ENCODE measurements around the gene DCHS2. TPM values are rescaled to one million over a fixed set of nuclear protein-coding genes. Genes with fewer than 3 reads are reported as not detected.

The DCHS2 gene
- total RNA-seq, 2 donors from 2014 or later, result 0.13 to 0.24 TPM

GRCh38 chr4:154277172-154277571, 214.4 kb downstream of the DCHS2 start:
- peak; percentile 84 for DNase-seq
- H3K27ac ChIP-seq (ENCODE audit: low read depth, low read length), result peak overlapping the region; percentile 69
- Mint-ChIP-seq H3K27ac (no peak overlapping the region), H3K9me3 (peaks cover 2% of the 10 kb centered on the region), H3K4me1 (no peaks in the 10 kb centered on the region), H3K27me3 (ENCODE audit: insufficient read depth) (no peaks in the 10 kb centered on the region), H3K36me3 (ENCODE audit: low read depth) (no peaks in the 10 kb centered on the region), H3K4me3 (no peak overlapping the region)
- no peaks in the 10 kb centered on the region for H3K36me3 ChIP-seq (ENCODE audit: control insufficient read depth, insufficient read depth, low read length)
- H3K9ac ChIP-seq (ENCODE audit: extremely low read depth, low read length, poor library complexity, severe bottlenecking), result no peak overlapping the region
- H3K4me3 ChIP-seq (ENCODE audit: low read length), result no peak overlapping the region
- peak; percentile 66 for TF ChIP-seq CTCF (conservative IDR thresholded peaks at IDR 0.05)
- 0 to 44% methylated on average over 1 to 2 of the region's 2 CpGs for WGBS, 2 experiments (ENCODE audit: insufficient coverage in 1 of 2, insufficient read length in 1 of 2)
- H3K4me1 ChIP-seq (ENCODE audit: control insufficient read depth, insufficient read depth, low read length), result no peaks in the 10 kb centered on the region
- no peaks in the 10 kb centered on the region for H3K9me3 ChIP-seq (ENCODE audit: control insufficient read depth, low read length)
- H3K27me3 ChIP-seq (ENCODE audit: control insufficient read depth, insufficient read depth, low read length, poor library complexity, severe bottlenecking), result no peaks in the 10 kb centered on the region

- DNase-seq, result no peak
- Histone ChIP-seq H3K27ac (ENCODE audit: low read depth, low read length) (peak overlapping the region; percentile 69), H3K27me3 (ENCODE audit: control insufficient read depth, insufficient read depth, low read length, poor library complexity, severe bottlenecking) (no peaks in the 10 kb centered on the region), H3K4me3 (ENCODE audit: low read length) (no peak overlapping the region), H3K4me1 (ENCODE audit: control insufficient read depth, insufficient read depth, low read length) (no peaks in the 10 kb centered on the region), H3K36me3 (ENCODE audit: control insufficient read depth, insufficient read depth, low read length) (no peaks in the 10 kb centered on the region), H3K9ac (ENCODE audit: extremely low read depth, low read length, poor library complexity, severe bottlenecking) (no peak overlapping the region), H3K9me3 (ENCODE audit: control insufficient read depth, low read length) (no peaks in the 10 kb centered on the region)
- H3K4me3 Mint-ChIP-seq, result no peak overlapping the region
- no peak overlapping the region for H3K27ac Mint-ChIP-seq
- no peaks in the 10 kb centered on the region for H3K27me3 Mint-ChIP-seq (ENCODE audit: insufficient read depth)
- TF ChIP-seq CTCF (conservative IDR thresholded peaks at IDR 0.05), result no peak
- H3K9me3 Mint-ChIP-seq, result peaks cover 2% of the 10 kb centered on the region
- 87 to 100% methylated on average over 1 of the region's 1 CpG for WGBS, 2 experiments (ENCODE audit: insufficient coverage in 1 of 2, insufficient read length in 1 of 2)
- no peaks in the 10 kb centered on the region for H3K4me1 Mint-ChIP-seq
- H3K36me3 Mint-ChIP-seq (ENCODE audit: low read depth), result no peaks in the 10 kb centered on the region
These were observed 215.1 kb downstream of the DCHS2 start for GRCh38 chr4:154276496-154276895.

DNA sequence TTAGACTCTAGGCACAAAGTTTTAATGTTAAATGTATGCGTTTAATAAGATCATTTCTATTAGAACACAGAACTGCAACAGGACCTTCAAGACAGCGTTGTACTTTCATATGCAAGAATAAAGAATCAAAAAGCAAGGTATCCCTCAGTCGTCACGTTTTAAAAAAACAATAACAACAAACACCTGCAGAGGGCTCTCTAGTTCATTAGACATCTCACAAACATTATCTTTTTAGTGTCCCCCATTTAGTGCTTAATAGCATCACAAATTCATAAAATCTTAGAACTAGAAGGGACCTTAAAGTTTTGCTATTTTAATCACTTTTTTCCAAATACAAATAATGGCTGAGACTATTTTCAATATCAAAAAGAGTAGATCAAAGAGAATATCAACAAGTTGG, 236.6 kb downstream of the DCHS2 start:
- no peak overlapping the region for H3K27ac ChIP-seq (ENCODE audit: low read depth, low read length)
- H3K4me3 ChIP-seq (ENCODE audit: low read length), result no peak overlapping the region
- TF ChIP-seq CTCF (conservative IDR thresholded peaks at IDR 0.05), result peak; percentile 66
- Mint-ChIP-seq H3K36me3 (ENCODE audit: low read depth) (no peaks in the 10 kb centered on the region), H3K4me1 (no peaks in the 10 kb centered on the region), H3K9me3 (no peaks in the 10 kb centered on the region), H3K27me3 (ENCODE audit: insufficient read depth) (no peaks in the 10 kb centered on the region), H3K27ac (no peak overlapping the region), H3K4me3 (no peak overlapping the region)
- H3K9me3 ChIP-seq (ENCODE audit: control insufficient read depth, low read length), result no peaks in the 10 kb centered on the region
- no peak overlapping the region for H3K9ac ChIP-seq (ENCODE audit: extremely low read depth, low read length, poor library complexity, severe bottlenecking)
- H3K27me3 ChIP-seq (ENCODE audit: control insufficient read depth, insufficient read depth, low read length, poor library complexity, severe bottlenecking), result no peaks in the 10 kb centered on the region
- no peaks in the 10 kb centered on the region for H3K4me1 ChIP-seq (ENCODE audit: control insufficient read depth, insufficient read depth, low read length)
- H3K36me3 ChIP-seq (ENCODE audit: control insufficient read depth, insufficient read depth, low read length), result no peaks in the 10 kb centered on the region
- WGBS, 2 experiments (ENCODE audit: insufficient coverage in 1 of 2, insufficient read length in 1 of 2), result 25 to 56% methylated on average over 2 to 4 of the region's 4 CpGs
- DNase-seq, result no peak
